Stimulated activated CD8-positive, alpha-beta memory T cell treated with anti-CD3 and anti-CD28 coated beads, Interleukin-7, amount 100 ng/mL, for 24 hours (primary cell): ENCODE measurements around the gene SULT2B1.
"Not testable (repeated sequence)": the region's sequence is repeated elsewhere in the genome, so short reads cannot be mapped to it uniquely, and the experiment has no call there.

Experiments
- DNase-seq: peaks from one replicate; pipeline ENCODE4 v3.0.0-alpha.2; 2020; ENCODE audit warnings: low read depth

Gene SULT2B1

DNA sequence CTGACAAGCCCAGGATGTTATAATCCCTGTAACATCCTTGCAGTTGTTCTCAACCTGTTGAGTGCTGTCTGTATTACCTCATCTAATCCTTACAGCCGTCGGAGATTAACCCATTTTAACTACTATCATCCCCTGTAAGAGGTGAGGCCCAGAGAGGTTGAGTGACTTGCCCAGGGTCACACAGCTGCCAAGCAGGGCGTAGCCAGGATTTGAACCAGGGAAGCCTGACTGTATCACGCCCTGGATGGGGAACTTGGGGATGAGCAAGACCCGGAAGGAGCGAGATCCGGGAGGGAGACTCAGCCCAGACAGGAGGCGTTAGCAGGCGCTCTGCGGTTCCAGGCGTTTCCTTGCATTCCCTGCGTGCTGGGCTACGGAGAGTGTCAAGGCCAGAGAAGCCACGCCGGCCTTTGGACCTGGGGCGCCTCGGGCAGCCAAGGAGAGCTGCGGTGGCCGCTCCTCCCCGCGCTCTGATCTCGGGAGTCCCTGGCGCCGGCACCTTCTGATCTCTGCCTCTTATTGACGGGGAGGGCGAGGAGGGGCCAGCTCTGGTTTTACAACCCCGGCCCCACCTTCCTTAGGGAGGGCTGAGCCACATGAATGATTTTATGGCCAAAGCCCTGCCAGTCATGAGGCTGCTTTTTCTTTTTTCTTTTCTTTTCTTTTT is 6.2 kb downstream of the SULT2B1 start:
- DNase-seq = no peak

DNA sequence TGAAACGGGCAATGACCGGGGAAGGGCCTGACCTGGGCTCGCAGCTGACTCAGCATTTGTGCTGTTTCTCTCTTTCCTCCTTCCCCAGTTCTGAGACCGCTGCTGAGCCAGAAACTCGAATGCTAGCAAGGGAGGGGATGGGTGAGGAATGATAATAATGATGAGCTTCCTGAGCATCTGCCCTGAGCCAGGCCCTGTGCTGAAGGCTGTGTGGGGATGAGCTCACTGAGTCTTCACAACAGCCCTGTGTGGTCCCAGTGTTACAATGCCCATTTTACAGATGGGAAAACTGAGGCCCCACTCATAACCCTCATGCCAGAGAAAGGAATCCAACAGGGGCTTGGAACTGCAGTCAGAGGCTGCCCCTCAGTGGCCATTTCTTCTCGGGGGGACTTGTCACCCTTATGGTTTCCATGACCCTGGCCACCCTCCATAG is 8.1 kb downstream of the SULT2B1 start:
- no peak for DNase-seq

DNA sequence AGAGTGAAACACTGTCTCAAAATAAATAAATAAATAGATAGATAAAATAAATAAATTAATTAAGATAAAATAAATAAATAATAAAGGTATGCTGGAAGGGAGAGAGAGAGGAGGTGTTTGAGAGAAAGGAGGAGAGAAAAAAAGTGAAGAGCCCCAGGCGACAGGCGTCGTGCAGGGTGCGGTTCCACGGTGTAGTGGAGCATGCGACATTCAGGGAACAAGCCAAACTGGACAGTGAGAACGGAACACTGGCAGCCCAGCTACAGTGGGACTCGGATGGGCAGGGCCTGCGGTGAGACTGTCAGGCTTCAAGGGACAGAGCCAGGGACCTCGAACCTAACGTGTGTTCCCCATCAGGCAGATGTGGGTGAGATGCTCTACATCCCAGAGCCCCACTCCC is 9.4 kb downstream of the SULT2B1 start:
- no peak for DNase-seq

DNA sequence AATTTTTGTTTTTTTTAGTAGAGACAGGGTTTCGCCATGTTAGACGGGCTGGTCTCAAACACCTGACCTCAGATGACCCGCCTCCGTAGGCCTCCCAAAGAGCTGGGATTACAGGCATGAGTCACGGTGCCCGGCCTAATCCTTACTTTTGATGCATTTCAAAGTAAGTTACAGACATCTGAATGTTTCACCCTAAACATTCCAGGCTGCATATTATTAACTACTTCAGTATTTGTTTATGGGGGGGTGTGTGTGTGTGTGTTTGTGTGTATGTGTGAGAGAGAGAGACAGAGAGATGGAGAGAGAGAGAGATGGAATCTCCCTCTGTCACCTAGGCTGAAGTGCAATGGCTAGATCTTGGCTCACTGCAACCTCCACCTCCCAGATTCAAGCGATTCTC is 13.1 kb downstream of the SULT2B1 start:
- no peak for DNase-seq

DNA sequence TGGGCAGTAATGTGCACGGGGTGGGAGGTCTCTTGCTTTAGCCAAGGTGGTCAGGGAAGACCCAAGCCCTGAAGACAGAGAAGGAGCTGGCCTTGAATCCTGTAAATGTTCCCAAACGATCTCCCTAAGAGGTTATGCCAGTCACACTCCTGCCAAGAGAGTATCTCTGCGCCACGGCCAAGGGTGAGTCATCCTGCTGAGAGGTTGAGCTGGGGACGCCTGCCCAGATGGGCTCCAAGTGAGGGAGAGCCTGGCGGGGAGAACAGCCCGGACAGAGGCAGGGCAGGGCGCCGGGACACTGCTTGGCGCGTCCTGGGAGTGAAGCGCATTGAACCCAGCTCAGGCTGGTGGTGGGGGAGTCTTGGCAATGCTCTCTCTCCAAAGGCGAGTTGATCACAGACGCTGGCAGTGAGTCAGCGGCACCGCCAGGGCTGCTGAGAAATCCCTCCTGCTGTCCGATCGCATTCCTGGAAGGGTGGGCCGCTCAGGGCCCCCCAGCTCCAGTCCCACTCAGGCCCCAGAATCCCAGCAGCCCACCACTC is 16.4 kb downstream of the SULT2B1 start:
- no peak for DNase-seq

DNA sequence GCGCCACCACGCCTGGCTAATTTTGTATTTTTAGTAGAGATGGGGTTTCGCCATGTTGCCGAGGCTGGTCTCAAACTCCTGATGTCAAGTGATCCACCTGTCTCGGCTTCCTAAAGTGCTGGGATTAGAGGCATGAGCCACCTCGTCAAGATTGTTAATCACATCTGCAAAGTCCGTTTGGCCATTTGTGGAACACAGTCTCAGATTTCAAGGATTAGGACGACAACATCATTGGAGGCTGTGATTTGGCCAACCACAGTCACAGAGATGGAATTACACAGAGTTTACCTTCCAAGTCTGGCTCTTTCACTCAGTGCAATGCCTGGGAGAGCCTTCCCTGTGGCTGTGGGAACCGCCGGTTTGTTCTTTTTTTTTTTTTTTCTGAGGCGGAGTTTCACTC is 17.8 kb downstream of the SULT2B1 start:
- DNase-seq = no peak

DNA sequence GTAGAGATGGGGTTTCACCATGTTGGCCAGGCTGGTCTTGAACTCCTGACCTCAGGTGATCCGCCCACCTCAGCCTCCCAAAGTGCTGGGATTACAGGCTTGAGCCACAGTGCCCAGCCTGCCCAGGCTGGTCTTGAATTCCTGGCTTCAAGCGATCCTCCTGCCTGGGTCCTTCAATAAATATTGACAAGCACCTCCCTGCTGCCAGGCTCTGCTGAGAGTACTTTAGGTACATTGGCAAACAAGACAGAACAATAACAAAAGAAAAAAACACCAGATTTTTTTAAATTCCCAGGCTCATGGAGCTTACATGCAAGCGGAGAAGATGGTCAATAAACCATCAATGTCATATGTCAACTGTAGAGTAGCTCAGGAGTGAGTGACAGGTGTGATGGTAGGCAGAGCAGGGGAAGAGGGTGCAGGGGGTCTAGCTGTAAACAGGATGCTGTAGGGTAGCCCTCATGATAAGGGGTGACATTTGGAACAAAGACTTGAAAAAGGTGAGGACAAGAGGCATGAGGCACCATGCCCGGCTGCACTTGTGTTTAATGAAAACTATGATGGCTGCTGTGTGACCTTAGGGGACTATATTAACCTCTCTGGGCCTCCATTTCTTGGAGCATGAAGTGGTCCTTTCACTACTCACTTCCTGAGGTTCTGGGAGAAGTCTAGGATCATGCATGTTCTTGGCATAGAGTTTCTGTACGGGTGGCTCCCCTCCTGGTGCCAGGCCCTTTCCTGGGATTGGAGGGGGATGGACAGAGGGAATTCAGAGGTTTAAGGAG is 19.6 kb downstream of the SULT2B1 start:
- DNase-seq = no peak

DNA sequence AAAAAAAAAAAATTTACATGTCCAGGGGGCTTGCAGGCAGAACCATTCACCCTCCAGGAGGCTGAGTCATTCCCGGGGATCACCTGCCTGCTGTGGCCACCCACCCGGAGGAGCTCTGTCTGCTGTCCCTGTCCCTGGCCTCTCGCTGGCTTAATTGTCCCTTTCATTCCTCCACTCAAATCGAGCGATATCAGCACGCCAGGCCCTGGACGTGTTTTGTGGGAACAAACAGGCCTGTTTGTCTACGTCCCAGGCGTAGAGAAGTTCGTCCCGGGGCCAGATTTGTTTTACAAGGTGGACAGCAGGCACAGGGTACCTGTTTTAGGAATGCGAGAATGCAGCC is 21.2 kb downstream of the SULT2B1 start:
- DNase-seq = no peak

DNA sequence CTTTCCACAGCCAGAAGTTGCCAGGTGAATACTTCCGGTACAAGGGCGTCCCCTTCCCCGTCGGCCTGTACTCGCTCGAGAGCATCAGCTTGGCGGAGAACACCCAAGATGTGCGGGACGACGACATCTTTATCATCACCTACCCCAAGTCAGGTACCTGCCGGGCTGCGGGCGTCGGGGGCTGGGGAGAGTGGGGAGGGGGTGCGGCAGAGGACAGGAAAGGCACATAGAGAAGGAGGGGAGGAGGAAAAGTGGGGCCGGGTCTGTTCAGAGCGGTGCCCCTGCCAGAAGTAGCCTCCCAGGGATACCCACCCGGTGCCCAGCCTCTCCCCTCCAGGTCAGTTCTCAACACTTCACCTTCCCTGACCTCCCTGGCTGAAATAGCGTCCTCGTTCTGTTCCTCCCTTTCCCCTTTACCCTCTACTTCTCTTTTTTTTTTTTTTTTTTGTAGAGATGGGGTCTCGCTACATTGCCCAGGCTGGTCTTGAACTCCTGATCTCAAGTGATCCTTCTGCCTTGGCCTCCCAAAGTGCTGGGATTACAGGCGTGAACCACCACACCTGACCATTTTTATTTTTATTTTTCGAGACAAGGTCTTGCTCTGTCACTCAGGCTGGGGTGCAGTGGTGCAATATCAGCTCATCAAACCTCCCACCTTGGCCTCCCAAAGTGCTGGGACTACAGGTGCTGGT is 24.1 kb downstream of the SULT2B1 start:
- no peak for DNase-seq

DNA sequence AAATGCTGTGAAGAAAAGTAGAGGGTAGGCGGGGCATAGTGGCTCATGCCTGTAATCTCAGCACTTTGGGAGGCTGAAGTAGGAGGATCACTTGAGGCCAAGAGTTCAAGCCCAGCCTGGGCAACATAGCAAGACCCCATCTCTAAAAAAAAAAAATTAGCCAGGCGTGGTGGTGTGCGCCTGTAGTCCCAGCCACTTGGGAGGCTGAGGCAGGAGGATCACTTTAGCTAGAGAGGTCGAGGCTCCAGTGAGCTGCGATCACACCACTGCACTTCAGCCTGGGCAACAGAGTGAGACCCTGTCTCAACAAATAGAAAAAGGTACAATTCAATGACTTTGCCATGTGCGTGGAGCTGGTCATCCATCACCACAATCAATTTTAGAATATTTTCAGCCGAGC is 25.9 kb downstream of the SULT2B1 start:
- DNase-seq = not testable (repeated sequence)

DNA sequence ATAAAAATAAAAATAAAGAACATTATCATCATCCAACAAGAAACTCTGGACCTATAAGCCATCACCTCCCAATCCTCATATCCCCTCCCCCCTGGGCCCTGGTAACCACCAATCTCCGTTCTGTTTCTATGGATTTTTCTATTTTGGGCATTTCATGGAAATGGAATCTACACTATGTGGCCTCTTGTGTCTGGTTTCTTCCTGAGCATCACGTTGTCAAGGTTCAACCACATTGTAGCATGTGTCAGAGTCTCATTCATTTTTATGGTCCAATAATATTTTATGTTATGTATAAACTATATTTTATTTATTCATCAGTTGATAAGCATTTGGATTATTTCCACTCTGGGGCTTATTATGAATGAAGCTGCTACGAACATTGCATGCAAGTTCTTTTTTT is 26.9 kb downstream of the SULT2B1 start:
- no peak for DNase-seq

DNA sequence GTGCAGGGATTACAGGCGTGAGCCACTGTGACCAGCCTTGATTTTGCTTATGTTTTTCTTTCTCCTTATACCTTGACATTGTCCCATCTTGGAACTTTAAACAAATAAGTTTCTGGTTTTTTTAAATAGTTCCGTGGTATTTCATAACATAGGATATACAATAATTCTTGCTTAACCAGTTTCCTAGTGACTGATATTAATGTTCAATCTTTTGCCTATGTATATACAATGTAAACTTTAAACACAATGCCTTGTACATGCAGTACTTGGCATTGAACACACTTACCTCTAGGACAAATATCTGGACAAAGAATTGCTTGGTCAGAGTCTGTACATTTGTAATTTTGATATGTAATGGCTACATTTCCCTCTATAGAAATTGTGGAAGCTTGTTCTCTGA is 30.2 kb downstream of the SULT2B1 start:
- DNase-seq = no peak

DNA sequence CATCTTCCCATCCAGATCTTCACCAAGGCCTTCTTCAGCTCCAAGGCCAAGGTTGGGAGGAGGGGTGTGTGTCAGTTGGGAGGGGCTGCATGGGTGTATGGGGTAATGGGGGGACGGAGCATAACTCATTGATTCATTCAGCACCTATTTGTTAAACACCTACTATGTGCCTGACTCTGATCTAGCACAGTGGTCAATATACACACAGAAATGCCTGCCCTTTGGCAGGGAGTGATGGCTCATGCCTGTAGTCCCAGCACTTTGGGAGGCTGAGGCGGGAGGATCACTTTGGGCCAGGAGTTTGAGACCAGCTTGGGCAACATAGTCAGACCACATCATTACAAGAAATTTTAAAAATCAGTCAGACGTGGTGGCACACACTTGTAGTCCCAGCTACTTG is 35.4 kb downstream of the SULT2B1 start:
- no peak for DNase-seq

DNA sequence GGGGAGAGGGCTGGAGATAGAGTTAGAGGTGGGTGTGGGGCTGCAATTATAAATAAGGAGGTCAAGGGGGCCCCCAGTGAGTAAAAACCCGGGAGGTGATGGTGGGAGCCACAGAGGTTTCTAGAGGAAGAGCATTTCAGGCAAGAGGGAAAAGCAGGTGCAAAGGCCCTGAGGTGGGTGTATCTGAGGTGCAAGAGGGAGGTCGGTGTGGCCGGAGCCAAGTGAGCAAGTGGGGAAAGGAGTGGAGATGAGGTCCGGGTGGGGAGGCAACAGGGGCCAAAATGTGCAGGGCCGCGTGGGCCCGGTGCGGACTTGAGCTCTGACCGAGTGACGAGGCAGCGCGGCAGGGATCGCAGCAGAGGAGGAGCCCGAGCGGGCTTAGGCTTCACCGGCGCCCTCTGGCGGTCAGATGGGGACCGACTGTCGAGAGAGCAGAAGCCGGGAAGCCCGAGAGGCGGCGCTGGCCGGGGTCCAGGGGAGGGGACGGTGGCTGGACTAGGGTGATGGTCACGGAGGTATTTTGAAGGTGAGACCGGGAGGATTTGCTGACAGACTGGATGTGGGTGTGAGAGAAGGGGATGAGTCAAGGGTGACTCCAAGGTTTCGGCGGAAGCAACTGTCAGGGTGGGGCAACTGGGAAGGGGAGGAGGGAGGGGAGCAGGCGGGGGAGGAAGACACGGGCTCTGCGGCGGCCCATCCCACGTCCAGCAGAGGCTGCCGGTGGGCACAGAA is 36.9 kb downstream of the SULT2B1 start:
- DNase-seq = peak; percentile 78

DNA sequence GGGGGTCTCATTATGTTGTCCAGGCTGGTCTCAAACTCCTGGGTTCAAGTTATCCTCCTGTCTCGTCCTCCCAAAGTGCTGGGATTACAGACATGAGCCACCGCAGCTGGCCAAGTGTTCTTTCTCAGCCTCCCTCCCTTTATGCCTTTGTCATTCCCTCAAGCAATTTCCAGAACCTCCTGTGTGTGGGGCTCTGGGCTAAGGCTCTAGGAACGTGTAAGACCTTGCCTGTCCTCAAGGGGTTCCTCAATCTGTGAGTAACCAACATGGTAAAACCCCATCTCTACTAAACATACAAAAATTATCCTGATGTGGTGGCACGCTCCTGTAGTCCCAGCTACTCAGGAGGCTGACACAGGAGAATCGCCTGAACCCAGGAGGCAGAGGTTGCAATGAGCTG is 39.0 kb downstream of the SULT2B1 start:
- no peak for DNase-seq

DNA sequence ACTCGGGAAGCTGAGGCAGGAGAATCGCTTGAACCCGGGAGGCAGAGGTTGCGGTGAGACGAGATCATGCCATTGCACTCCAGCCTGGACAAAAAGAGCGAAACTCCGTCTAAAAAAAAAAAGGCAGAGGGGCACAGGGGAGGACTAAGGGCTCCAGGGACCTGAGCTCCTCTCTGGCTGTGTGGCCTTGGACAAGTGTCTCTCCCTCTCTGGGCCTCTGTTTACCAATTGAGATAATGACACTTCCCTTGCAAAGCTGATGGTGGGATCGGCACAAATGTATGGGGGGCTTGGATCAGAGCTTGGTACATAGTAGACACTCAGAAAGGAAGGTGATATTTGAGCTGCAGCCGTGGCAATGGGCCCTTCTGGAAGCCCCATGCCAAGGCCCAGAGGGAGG is 43.2 kb downstream of the SULT2B1 start:
- no peak for DNase-seq

DNA sequence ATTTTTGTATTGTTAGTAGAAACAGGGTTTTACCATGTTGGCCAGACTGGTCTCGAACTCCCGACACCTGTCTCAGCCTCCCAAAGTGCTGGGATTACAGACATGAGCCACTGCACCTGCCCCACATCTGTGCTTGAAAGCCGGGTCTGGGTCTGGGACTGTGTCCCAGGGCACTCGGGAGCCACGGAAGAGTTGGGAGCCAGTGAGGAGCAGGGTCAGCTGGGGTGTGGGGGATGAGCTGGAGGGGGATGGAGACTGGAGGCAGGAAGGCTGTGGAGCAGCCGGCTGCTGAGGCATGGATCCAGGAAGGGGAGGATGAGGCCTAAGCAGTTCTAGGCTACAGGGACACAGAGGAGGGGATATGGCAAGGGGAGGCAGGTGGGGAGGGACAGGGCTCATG is 43.9 kb downstream of the SULT2B1 start:
- no peak for DNase-seq

DNA sequence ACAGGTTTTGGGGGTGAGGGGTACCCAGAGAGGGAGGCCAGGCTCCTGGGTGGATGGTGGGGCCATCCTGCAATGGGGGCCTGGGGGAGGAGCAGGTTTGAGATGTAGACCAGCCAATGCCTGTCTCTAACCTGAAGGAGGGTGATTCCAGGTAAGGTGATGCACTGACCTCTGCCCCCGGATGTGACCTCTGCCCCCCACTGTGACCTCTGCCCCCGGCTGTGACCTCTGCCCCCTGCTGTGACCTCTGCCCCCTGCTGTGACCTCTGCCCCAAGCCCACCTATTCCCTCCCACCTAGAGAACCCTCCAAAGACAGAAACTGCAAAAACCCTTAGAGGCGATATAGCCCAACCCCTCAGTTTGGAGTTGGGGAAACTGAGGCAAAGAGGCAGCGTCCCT is 44.3 kb downstream of the SULT2B1 start:
- DNase-seq = no peak

DNA sequence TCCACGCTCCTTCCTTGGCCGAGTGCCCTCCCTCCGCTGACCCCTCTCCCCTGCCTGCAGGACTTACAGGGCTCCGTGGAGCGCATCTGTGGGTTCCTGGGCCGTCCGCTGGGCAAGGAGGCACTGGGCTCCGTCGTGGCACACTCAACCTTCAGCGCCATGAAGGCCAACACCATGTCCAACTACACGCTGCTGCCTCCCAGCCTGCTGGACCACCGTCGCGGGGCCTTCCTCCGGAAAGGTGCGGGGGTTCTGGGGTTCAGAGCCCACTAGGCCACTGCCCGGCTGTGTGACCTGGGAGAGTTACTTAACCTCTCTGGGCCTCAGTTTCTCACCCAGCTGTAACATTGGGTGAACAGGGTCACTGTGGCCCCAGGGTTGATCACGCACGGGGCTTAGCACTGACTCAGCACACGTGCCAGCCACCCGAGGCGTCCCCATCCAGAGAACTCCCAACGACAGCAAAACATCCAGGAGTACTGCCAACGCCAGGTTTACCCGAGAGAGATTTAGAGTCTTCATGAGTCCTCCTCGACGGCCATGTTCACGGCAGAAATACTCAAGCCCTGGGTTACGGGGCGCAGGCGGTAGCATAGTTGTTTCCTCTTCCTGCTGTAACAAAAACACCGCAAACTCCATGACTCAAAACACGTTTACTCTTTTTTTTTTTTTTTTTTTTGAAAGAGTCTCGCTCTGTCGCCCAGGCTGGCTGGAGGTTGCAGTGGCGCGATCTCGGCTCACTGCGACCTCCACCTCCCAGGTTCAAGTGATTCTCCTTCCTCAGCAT is 44.9 kb downstream of the SULT2B1 start:
- DNase-seq = no peak

DNA sequence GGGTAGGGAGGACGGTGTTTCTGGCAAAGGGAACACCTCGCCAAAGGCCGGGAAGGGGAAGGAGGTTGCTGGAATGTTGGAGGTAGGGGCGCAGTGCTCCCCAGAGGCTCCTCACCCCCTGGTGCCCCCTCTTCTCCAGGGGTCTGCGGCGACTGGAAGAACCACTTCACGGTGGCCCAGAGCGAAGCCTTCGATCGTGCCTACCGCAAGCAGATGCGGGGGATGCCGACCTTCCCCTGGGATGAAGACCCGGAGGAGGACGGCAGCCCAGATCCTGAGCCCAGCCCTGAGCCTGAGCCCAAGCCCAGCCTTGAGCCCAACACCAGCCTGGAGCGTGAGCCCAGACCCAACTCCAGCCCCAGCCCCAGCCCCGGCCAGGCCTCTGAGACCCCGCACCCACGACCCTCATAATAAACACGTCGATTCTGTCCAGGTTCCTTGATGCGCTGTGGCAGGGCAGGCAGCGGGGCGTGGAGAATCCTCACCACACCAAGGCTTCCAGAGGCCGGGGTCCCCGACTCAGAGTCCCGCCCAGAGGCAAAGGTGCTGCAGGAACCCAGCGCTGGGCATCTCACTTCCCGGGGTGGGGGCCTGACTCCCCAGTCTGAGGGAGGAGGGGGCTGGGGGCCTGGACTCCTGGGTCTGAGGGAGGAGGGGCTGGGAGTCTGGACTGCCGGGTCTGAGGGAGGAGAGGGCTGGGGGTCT is 47.2 kb downstream of the SULT2B1 start:
- no peak for DNase-seq
